Astrocyte of the cerebellum (primary cell): Measurements from ENCODE around the gene SUMF1.
"Not testable (repeated sequence)": the region's sequence is repeated elsewhere in the genome, so short reads cannot be mapped to it uniquely, and the experiment has no call there.

Source experiments
- DNase-seq: peaks from one replicate; pipeline ENCODE4 v3.0.0-alpha.2; 2011; ENCODE audit warnings: low read depth
- H3K4me3 ChIP-seq: 2 replicates; pipeline ENCODE4 v1.5.1; 2011; ENCODE audit warnings: mild to moderate bottlenecking, low read depth, low read length, moderate library complexity
- in situ Hi-C: cut with HindIII; loops from 2 replicates; pipeline ENCODE4 v1.10.0; 2017; ENCODE audit warnings: low sequenced_read_pairs
- TF ChIP-seq, protein P1 (sequence below): IDR thresholded peaks from 2 replicates; pipeline ENCODE4 v1.5.1; 2012; ENCODE audit warnings: low read length, low read depth, moderate library complexity, mild to moderate bottlenecking; ENCODE audit errors: missing control alignments

Gene SUMF1

DNA sequence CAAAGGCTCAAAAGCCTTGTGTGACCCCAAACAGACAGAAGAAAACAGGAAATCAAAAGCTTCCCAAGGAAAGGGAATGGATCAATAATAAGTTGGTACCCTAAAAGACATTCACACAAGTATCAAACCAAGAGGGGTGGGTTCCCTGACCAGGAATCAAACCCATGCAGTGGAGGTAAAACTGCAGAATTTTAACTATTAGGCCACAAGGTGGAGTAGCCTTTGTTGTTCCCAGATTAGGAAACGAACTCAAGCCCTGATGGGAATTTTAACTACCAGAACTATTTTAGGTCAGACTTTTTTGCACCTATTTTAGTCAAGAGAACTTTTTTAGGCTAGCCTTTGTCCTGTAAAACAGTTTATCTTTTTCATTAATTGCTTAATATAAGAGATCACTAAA lies 132.5 kb downstream of the SUMF1 start:
- in situ Hi-C loops = no loop called here
- TF ChIP-seq, protein P1, sequence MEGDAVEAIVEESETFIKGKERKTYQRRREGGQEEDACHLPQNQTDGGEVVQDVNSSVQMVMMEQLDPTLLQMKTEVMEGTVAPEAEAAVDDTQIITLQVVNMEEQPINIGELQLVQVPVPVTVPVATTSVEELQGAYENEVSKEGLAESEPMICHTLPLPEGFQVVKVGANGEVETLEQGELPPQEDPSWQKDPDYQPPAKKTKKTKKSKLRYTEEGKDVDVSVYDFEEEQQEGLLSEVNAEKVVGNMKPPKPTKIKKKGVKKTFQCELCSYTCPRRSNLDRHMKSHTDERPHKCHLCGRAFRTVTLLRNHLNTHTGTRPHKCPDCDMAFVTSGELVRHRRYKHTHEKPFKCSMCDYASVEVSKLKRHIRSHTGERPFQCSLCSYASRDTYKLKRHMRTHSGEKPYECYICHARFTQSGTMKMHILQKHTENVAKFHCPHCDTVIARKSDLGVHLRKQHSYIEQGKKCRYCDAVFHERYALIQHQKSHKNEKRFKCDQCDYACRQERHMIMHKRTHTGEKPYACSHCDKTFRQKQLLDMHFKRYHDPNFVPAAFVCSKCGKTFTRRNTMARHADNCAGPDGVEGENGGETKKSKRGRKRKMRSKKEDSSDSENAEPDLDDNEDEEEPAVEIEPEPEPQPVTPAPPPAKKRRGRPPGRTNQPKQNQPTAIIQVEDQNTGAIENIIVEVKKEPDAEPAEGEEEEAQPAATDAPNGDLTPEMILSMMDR = no peak
- H3K4me3 ChIP-seq = no peak overlapping the region
- DNase-seq = no peak

DNA sequence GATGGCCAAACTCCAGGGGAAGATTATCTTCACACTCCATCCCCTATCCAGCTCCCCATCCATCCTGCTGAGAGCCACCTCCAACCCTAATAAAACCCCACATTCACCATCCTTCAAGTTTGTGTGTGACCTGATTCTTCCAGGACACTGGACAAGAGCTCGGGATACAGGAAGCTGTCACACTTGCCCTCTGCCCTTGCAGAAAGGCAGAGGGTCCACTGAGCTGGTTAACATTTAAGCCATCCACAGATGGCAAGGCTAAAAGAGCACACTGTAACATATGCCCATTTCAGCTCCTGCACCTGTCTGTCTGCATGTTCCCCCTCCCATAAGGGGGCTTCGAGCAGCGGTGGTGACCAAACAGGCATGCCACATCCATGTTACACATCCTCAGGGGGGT lies 134.1 kb downstream of the SUMF1 start:
- in situ Hi-C loops = no loop called here
- DNase-seq = no peak
- TF ChIP-seq, protein P1 = no peak
- H3K4me3 ChIP-seq = no peak overlapping the region

DNA sequence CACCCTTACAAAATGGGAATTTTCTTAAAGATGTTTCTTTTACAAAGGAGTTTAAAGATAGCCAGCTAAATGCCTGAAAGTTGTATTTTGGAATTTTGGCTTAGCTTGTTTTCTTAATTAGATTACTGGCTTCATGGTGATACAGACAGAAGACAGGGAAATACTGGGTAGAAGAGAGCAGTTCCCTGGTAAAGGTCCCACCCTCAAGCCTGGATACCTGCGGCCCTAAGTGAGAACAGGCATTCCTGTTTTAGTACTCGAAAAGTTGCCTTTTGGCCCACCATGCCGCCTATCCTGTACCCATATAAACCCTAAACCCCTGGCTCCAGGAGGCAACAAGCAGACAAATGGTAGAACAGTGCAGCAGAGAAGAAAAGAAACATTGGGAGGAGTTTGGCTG lies 134.5 kb downstream of the SUMF1 start:
- in situ Hi-C loops = no loop called here
- no peak for DNase-seq
- TF ChIP-seq, protein P1 = no peak
- H3K4me3 ChIP-seq = no peak overlapping the region

DNA sequence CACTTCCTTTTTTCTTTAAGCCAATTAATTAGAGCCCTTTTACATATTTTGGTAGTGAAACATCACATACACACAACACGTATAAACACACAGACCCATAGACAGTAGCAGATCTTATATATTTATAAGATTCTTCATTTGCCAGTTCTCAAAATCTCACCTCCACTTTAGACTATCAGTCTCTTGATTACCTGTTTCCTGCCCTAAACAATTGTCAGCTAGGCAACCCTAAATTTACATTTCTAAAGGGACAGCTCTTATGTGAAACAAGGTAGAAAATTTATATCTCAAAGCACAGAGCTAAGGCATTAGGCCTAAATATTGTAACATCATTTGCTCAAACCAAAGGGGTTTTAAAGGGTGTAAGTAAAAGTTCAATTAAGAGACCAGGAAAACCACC lies 135.0 kb downstream of the SUMF1 start:
- DNase-seq = no peak
- in situ Hi-C loops = no loop called here
- TF ChIP-seq, protein P1 = no peak
- H3K4me3 ChIP-seq = no peak overlapping the region

DNA sequence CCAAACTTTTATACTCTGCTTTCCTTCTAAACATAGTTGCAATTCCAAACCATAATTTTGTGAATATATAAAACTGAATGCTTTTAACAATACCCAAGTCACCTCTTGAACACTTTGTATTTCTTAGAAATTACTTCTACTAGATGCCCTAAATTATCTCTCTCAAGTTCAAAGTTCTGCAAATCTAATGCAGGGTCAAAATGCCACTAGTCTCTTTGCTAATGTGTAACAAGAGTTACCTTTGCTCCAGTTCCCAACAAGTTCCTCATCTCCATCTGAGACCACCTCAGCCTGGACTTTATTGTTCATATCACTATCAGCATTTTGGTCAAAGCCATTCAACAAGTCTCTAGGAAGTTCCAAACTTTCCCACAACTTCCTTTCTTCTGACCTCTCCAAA lies 137.3 kb downstream of the SUMF1 start:
- H3K4me3 ChIP-seq, DNase-seq, in situ Hi-C loops: not testable (repeated sequence)

DNA sequence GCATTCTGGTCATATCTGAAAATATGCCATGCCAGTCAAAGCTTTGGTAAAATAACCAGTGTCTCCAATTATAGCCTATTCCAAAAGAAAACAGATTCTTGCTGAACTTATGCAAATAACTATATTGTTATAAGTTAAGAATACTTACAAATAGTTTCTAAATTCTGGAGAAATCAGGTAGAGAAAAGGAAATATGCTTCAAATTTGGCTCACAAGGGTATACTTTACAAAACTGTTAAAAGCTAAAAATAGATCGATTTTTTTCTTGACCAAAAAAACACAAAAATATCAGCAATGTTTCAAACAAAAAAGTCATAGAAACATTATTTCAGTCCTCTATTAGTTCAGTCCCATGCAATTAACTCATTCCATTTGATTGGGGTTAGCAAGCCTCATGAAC lies 140.2 kb downstream of the SUMF1 start:
- TF ChIP-seq, protein P1 = no peak
- no peak for DNase-seq
- in situ Hi-C loops = no loop called here
- H3K4me3 ChIP-seq = no peak overlapping the region

DNA sequence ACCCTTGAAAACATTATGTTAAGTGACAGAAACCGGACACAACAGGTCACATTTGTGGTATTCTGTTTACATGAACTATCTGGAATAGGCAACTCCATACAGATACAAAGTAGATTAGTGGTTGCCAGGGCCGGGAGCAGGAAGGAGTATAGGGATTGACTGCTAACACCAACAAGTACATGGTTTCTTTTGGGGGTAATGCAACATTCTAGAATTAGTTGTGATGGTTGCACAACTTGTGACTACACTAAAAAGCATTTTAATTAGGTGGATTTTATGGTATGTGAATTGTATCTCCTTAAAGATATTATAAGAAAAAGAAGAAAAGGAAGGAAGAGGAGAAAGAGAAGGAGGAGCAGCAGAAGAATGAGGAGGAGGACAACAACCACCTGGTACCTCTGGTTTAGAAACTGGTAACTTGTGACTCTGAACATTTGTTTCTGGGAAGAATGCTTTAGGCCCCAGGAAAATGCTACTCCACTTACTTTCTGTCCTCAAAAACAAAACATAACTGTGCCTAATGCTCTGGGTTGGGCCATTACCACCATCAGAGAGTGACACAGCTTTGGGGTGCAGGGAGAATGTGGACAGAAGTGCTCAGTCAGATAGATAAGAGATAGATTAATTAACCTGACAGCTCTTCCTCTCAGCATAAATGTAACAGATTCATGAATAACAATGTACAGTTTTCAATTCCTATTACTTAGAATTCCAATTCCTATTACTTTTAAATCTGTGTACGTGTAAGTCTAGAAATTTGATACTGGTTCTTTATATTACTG lies 143.6 kb downstream of the SUMF1 start:
- in situ Hi-C loops = no loop called here
- H3K4me3 ChIP-seq = no peak overlapping the region
- DNase-seq = no peak
- TF ChIP-seq, protein P1 = no peak
